ENCODE data around the gene CNPY1.

CNPY1 gene

DNA sequence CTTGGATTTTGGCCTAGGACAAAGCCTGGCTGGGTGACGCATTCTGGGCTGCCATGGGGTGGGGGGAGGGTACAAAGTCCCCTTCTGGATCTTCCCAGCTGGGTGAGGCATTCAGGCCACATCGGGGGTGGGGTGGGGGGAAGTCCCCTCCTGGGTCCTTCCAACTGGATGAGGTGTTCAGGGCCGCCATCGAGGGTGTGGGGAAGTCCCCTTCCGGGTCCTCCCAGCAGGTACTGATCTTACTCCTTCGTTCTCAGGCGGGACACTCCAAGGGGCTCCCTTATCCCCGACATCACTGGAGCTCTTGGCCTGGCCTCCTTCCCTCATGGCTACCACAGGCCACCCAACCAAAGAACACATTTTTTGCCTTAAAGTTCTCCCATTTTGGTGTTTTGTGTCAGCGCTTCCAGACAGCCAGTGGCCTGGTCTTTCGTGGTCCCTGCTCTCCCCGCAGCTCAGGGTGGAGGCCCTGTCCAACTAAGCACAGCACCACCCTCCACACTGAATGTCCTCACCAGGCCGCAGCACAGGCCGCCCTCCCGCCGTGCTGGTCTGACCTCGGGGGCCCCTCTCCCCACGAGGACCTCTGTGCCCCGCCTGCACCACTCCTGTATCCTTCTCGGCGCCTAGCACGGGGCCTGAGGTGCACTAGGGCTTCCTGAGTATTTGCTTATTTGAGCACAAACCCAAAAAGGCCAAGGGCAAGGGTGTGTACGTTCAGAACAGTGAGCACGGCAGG lies 49.9 kb downstream of the CNPY1 start:
- TF ChIP-seq POLR2A (IDR thresholded peaks at IDR 0.05; ENCODE audit: low read length) (no peak), GATA1 (IDR thresholded peaks at IDR 0.05; ENCODE audit: low read depth, low read length) (no peak)
- DNase-seq, result no peak

DNA sequence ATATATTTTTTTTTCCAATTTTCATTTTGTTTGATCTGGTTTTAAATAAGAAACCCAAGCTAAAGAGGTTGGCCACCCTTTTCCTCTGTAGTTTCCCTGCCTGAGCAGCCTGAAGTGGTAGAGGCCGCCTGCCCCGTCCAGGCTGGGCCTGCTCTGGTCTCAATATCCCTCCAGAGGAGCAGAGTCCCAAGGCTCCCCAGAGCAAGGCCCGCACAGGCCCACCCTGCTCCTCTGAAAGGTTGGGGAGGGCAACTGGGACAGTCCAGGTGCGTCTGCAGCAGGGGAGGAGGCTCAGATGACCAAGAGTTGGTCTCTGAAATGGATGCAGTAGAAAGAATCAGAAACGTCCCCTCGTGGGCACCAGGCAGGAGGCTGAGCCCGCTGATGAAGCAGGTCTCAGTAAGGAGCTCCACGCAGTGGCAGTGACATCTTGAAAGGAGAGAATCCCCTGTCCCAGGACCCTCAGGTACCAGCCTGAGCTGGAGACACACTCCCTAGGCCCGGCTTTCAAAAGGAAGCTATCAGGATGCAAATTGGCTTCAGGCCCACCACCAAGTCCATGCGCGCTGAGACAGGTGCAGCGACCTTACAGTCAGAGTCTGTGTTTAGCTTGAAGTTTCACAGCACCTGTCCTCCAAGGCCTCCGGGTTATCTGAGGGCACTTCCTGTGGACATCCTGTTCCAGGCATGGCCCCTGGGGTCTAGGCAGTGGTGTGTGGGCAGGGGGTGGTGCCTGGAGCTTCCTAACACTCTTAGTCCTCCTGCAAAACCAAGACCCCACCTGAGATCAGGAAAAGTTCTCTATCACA lies 50.7 kb downstream of the CNPY1 start:
- no peak for DNase-seq
- TF ChIP-seq POLR2A (IDR thresholded peaks at IDR 0.05; ENCODE audit: low read length), result no peak
- no peak for TF ChIP-seq GATA1 (IDR thresholded peaks at IDR 0.05; ENCODE audit: low read depth, low read length)

DNA sequence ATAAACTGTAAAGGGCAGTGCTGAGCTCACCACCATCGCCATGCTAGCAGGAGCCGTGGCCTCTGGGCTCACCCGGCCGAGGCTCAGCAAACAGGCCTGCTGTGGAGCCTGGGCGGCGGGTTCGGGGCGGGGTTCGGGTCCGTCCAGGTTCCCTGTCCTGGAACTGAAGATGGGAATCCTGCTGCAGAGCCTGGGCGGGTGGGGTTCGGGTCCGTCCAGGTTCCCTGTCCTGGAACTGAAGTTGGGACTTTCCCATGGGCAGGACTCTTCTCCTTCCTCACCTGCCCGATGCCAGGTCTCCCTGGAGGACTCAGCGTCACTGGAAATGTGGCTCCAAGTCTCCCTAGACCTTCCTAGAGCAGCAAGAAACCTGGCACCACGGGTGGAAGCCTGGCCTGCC lies 51.8 kb downstream of the CNPY1 start:
- no peak for DNase-seq
- no peak for TF ChIP-seq POLR2A (IDR thresholded peaks at IDR 0.05; ENCODE audit: low read length)
- TF ChIP-seq GATA1 (IDR thresholded peaks at IDR 0.05; ENCODE audit: low read depth, low read length), result no peak

DNA sequence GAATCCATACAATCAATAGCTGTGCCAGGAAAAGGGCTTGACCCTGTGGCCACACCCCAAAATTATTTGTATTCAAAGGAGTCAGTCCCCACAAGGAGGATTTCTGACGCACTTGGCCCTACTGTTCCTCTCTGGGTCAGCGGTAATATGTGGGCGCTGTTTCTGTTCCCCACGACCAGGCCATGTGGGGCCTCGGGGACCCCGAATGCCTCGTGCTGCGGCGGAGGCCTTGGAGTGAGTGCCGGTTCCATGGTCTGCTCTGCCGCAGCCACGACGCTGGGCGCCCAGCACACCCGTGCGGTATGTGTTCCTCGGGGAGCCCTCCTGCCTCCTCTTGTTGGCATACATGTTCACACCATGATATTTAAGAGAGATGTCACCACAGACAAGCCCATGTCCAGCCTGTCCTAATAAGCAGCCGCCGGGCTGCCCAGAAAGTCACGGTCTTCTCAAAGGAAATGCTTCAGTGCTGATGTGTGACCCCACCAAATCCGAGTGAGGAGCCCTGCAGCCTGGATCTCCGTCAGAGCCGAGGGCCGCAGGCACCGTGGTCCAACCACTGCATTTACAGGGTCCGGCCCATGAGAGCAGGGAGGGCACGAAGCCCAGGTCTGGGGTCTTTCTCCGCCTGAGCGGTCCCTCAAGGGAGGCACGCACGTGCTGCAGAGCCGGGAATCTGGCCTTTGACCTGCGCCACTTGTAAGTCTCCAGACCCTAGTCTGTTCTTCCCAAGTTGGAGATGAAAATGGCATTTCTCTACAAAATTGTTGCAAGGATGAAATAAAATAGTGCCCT lies 52.4 kb downstream of the CNPY1 start:
- TF ChIP-seq GATA1 (IDR thresholded peaks at IDR 0.05; ENCODE audit: low read depth, low read length) (no peak), POLR2A (IDR thresholded peaks at IDR 0.05; ENCODE audit: low read length) (no peak)
- DNase-seq, result no peak

DNA sequence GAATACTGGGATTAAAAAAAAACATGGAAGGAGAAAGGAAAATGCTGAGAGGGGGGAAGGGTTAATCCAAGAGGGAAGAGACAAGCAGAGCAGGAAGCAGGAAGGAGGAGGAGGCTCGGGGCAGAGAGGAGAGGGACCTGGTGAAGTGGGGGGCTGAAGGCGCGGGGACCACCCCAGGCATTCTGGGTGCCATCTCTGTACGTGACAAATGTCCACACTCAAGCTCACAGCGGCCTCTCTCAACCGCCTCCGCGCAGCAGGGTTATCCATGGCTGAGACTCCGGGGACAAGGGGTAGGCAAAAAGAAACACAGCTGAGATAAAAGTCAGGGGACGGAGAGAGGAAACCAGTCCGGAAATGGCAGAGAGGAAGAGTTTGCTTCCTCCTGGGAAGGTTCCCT lies 54.5 kb downstream of the CNPY1 start:
- DNase-seq, result no peak
- TF ChIP-seq POLR2A (IDR thresholded peaks at IDR 0.05; ENCODE audit: low read length) (no peak), GATA1 (IDR thresholded peaks at IDR 0.05; ENCODE audit: low read depth, low read length) (no peak)

DNA sequence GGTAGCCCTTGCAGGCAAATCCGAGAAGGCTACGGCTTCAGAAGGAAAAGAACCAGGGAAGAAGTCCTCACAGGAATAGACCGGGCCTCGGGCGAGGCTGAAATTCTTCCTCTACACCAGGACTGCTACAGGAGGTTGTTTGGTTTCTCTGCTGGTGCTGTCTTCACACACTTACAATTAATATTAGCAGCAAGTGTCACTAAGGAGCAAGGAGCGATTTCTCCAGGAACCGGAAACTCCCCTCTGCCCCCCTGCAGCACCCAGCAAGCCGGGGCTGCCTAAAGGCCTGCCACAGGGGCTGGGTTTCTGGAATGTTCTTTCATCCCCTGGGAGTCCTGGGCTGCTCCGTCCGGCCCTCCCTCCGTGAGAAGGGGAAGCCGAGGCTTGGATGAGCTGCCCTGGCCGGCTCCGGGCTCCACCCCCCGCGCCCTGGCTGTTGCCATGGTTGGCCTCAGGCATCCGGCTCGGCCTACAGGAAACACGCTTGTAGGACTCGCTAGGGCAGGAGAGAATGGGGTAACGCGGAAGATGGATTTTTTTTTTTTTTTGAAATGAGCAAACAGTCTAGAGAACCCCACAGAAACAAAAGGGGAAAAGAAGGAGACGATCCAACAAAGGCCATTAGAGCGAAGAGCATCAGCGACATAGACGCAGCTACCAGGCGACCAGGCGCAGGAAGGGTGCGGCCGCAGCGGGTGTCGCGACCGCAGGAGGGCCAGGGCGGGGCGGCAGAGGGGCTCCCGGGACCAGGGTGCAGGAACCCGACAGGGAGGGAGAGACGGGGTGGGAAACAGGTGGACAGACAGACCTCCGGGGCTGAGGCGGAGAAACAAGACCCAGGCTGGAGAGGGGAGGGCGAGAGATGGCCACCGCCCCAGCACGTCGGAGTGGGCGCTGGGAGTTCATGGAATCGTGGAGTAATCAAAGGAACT lies 55.4 kb downstream of the CNPY1 start:
- TF ChIP-seq POLR2A (IDR thresholded peaks at IDR 0.05; ENCODE audit: low read length), result no peak
- TF ChIP-seq GATA1 (IDR thresholded peaks at IDR 0.05; ENCODE audit: low read depth, low read length), result no peak
- DNase-seq, result no peak

DNA sequence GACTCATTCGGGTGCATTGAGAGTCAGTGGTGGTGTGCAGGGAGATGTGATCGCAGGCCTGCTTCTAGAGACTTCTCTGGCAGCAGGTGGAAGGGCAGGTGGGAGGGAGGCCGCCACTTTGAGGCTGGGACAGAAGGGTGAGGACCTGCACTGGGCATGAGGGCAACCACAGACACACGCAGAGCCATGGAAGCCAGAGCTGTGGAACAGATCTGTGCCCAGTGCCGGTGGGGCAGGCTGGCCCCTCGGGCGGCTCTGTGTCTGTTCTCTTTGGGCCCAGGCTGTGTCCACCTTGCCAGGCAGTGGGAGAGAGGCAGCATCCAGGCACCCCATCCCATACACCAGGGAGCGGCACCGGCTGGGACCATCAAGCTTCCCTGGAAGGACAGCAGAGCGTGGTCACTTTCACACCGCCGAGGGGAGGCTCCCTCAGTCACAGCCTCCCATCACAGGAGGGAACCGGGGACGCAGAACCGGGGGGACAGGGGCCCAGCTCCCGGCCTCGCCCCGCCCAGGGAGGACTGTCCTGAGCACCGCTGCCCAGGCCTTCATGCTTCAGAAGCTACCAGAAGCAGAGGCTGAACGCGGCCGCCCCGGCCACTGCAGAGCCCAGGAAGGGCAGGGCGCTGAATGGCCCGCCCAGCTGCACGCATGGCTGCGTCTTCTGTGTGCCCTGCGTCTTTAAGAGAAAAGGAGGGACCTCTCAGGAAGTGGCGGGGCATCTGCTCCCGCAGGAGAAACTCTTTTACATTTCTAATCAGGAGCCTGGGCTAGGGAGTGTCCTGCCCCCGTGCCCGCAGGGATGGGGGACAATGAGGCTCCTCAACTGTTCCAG lies 56.3 kb downstream of the CNPY1 start:
- DNase-seq, result no peak
- TF ChIP-seq GATA1 (IDR thresholded peaks at IDR 0.05; ENCODE audit: low read depth, low read length) (no peak), POLR2A (IDR thresholded peaks at IDR 0.05; ENCODE audit: low read length) (no peak)

DNA sequence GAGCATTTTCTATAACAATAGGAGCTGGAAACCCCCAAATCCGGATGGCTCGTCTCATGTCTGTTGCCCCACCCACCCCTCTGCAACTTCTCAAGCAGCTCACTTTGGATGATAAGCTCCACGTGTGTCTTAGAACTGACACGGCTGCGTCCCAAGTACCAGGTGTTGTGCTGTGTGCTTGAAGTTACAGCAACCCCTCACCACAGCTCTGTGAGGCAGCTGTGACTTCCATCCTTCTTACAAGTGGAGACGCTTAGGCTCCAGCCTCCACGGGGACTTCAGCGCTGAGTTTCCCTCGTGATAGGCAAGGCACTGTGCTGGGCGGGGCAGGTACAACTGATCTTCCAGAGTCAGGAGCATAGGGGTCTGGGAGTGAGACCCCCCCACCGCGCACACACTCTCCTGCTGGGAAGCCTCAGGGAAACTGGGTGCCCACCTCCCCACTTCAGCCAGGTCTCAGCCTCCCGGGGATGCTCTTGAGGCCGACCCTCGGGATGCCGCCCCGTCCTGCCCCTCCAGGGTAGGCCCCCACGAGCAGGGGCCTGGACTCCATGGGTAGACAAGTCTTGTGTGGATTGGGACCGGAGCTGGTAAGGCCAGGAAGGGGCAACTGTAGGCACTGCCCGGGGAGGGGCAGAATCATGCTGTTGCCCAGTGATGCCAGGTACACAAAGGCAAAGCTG lies 57.1 kb downstream of the CNPY1 start:
- TF ChIP-seq POLR2A (IDR thresholded peaks at IDR 0.05; ENCODE audit: low read length) (no peak), GATA1 (IDR thresholded peaks at IDR 0.05; ENCODE audit: low read depth, low read length) (no peak)
- no peak for DNase-seq

DNA sequence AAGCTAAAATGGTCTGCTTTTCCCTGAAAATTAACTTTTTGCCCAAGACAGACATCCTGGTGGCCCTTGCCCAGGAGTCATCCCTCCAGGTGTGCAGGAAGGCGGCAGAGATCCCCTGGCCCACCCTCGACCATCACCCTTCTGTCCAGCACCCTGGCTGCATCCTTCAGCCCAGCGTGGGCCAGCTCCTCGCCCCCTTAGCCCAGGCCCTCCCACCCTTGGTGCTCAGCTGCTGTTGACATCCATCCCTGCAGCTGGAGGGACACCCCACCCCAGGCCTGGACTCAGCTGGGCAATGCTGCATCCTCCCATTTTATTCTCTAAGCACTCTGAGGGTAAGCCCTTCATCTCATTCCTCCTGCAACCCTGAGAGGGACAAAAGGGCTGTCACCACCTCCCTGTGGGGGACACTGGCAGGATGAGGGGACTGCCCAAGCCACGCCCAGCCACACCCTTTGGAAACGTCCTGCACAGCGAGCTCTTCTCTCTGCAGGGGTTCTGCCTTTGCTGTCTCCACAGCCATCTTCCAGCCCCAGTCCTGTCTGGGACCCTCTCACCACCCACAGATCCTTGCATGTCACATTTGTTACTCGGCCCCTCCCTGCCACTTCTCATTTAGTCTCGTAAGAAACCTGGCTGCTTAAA lies 57.8 kb downstream of the CNPY1 start:
- TF ChIP-seq POLR2A (IDR thresholded peaks at IDR 0.05; ENCODE audit: low read length) (no peak), GATA1 (IDR thresholded peaks at IDR 0.05; ENCODE audit: low read depth, low read length) (no peak)
- no peak for DNase-seq

DNA sequence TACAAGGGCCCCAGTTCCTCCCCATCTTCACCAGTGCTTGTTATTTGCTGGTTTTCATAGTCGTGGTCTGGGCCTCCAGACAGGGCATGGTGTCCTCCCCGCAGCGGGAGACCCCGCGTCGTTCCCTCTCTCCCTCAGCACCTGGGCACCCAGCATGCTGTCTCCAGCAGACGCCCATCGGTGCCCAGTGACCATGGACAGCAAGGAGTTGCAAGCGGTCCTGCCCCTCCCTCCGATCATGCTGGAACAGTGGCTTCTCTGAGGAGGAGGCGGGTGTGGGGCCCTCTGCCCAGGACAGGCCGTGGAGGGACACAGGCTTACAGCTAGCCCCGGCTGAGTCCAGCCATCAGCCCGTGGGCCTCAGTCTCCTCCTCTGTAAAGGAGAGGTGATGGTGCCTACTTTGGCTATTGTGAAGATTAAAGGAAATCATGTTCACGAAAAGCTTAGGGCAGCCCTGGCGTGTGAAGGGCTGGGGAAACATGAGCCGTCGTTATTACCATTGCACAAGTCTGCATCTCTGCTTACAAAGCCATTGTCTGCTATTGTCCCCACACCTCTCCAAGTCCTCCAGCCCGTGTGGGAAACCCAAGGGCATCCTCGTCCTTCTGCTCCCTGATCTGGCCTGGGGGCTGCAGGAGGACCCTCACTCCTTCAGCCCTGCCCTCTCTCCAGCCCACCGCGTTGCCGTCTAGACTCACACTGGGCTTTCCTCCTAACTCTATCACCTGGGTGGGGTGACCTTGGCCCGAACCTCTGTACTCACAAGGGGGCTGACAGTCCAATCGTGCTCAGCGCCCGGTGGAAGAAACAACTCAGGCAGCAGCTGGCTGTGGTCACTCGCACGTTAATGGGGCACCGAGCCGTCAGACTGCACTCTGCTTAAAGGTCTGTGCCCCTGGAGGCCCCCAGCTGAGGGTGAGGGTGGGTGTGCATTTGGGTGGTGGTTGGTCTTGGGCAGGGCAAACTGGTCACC lies 58.6 kb downstream of the CNPY1 start:
- TF ChIP-seq GATA1 (IDR thresholded peaks at IDR 0.05; ENCODE audit: low read depth, low read length) (no peak), POLR2A (IDR thresholded peaks at IDR 0.05; ENCODE audit: low read length) (no peak)
- DNase-seq, result no peak

All from erythroblast (primary cell).